GM12873 (cell line): ENCODE measurements around the gene COL28A1.

Experiments used
- TF ChIP-seq, protein P1 (sequence below): IDR thresholded peaks from 2 replicates; pipeline ENCODE4 v1.5.1; 2012; ENCODE audit warnings: low read depth, mild to moderate bottlenecking, moderate library complexity, low read length, control low read depth; ENCODE audit not compliant: insufficient read depth; ENCODE audit errors: missing control alignments

COL28A1 gene

DNA sequence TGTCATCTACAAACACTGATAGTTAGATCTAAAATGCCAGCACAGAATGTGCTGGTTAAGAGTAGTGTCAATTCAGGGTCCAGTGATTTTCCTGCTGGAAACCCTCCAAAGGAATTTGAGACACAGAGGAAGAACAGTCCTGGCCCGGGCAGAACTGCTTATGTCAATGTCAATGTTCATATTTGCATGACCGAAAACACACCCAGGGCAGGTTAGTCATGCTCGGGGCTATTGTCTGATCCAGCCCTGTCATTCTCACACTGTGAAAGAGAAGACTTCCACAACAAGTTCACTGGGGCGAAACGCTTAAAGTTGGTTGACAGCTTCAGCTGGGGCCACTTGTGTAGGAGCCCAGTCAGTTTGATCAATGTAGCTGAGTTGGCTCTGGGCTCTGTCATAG lies 214.0 kb downstream of the COL28A1 start:
- TF ChIP-seq, protein P1, sequence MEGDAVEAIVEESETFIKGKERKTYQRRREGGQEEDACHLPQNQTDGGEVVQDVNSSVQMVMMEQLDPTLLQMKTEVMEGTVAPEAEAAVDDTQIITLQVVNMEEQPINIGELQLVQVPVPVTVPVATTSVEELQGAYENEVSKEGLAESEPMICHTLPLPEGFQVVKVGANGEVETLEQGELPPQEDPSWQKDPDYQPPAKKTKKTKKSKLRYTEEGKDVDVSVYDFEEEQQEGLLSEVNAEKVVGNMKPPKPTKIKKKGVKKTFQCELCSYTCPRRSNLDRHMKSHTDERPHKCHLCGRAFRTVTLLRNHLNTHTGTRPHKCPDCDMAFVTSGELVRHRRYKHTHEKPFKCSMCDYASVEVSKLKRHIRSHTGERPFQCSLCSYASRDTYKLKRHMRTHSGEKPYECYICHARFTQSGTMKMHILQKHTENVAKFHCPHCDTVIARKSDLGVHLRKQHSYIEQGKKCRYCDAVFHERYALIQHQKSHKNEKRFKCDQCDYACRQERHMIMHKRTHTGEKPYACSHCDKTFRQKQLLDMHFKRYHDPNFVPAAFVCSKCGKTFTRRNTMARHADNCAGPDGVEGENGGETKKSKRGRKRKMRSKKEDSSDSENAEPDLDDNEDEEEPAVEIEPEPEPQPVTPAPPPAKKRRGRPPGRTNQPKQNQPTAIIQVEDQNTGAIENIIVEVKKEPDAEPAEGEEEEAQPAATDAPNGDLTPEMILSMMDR: no peak

DNA sequence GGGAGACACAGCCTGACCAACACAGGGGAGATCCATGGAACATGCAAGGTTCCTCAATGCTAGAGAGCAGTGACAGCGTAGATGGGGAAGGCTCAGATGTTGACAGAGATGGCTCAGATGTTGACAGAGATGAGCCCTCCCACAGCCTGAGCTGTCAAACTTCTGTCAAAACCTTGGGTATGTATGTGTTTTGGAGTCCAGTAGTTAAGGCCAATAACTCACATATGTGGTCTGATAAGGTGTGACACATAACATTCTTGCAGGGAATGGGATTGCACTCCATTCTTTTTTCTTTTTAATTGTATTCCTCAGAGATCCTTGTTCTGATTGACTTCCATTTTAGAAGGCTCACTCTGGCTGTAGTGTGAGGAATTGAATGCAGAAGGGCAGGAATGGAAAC lies 217.1 kb downstream of the COL28A1 start:
- TF ChIP-seq, protein P1: no peak

DNA sequence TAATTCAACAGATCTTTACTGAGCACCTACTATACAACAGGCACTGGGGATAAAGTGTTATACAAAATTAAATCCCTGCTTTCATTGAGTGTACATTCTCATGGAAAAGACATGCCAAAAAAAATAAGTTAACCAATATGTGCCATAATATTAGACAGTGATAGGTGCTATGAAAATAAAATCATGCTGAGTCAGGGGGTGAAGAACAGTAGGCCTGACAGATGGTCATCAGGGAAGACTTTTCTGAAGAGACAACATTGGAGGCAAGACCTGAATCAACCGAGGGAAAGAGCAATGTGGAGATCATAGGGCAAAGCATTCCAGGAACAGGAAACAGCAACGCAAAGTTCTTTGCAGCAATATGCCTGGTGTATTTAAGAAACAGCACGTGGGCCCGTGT lies 217.8 kb downstream of the COL28A1 start:
- TF ChIP-seq, protein P1: no peak

DNA sequence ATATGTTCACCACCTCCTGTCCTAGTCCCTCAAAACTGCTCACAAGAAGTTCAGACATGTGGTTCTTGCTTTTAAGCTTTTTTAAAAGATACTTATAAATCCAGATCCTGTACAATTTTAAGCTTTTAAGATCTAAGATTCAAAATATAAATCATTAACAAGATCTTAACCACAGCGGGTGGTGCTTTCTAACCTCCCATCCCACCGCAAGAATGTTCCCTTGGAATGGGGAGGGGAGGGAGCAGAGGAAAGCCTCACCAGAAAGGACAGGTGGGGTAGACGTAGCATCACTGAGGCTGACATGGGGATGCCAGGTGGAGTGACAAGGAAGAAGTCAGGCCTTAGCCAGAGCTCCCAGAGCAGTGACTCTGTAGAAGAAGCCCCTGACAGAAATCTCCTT lies 219.8 kb downstream of the COL28A1 start:
- TF ChIP-seq, protein P1: no peak

DNA sequence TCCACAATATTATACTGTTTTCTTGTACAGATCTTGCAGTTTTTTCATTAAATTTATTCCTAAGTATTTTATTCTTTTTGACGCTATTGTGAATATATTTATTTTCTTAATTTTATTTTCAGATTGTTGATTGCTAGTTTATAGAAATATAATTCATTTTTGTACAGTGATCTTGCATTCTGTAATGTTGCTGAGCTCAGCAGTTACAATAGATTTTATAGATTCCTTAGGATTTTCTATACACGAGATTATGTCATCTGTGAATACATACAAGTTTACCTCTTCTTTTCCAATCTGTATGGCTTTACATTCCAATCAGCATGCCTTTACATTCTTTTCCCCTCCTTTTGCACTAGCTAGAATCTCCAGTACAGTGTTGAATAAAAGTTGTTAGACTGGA lies 223.3 kb downstream of the COL28A1 start:
- TF ChIP-seq, protein P1: no peak

DNA sequence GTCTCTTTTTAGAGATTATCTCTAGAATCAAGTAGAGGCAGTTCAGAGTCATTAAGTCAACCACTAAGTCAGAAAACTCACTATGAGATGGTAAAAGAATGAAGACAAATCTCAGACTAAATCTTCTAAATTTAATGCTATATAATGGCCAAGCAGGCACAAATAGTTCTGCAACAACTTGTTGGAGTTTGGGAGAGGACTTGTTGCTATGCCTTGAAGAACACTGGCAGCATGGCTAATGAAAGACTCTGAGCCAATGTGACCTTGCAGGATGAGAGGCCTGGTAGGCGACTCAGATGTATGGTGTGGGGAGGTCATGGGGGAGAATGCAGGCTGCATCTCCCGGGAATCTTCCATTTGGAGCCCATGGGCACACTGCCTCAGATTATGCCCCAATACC lies 224.7 kb downstream of the COL28A1 start:
- TF ChIP-seq, protein P1: no peak

DNA sequence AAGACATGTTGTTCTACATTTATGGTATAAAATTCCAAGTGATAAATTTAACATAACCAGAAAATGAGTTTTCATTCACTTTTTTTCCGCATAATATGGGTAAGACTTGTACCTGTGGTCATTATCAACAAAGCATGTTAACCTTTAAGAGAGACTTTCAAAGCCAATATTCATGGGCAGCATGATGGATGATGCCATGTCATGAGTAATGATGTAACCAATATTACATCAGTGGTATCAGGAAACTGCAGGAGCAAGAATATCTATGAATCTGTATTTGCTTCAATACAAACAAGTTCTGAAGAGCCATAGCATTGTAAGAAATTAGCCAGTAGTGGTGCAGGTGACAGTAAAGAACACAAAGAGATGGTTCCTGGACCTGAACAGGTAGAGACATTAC lies 226.5 kb downstream of the COL28A1 start:
- TF ChIP-seq, protein P1: no peak
